ENCODE results near the gene SLC18A2.
"Not testable (repeated sequence)": the region's sequence is repeated elsewhere in the genome, so short reads cannot be mapped to it uniquely, and the experiment has no call there.

Gene SLC18A2

DNA sequence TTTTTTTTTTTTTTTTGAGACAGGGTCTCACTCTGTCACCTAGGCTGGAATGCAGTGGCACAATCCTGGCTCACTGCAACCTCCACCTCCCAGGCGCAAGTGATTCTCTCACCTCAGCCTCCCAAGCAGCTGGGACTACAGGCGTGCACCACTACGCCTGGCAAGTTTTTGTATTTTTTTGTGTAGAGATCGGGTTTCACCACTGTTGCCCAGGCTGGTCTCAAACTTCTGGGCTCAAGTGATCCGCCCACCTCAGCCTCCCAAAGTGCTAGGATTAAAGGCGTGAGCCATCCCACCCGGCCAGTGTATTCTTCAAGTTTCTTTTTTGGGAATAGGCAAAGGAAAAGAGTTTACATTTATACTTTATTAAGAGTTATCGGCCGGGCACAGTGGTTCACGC is 50.0 kb downstream of the SLC18A2 start:
- WGBS = 93% methylated on average over 10 of the region's 10 CpGs
- H3K27me3 ChIP-seq (ENCODE audit: insufficient read depth, low read length); H3K9ac ChIP-seq (ENCODE audit: low read depth, low read length); H3K4me3 ChIP-seq (ENCODE audit: low read length); H3K27ac ChIP-seq (ENCODE audit: low read depth, low read length); H3K4me1 ChIP-seq (ENCODE audit: insufficient read depth, low read length); H3K9me3 ChIP-seq (ENCODE audit: insufficient read depth, low read depth, low read length): not testable (repeated sequence)
- H3K36me3 ChIP-seq (ENCODE audit: insufficient read depth, low read length) = peaks cover 12% of the 10 kb centered on the region

GRCh38 chr10:117294039-117294645 is 53.2 kb downstream of the SLC18A2 start:
- WGBS = no CpG with 5 or more reads among the region's 1 CpG
- no peak overlapping the region for H3K27ac ChIP-seq (ENCODE audit: low read depth, low read length)
- H3K27me3 ChIP-seq (ENCODE audit: insufficient read depth, low read length) = no peaks in the 10 kb centered on the region
- H3K36me3 ChIP-seq (ENCODE audit: insufficient read depth, low read length) = peaks cover 9% of the 10 kb centered on the region
- no peak overlapping the region for H3K4me3 ChIP-seq (ENCODE audit: low read length)
- H3K9ac ChIP-seq (ENCODE audit: low read depth, low read length) = no peak overlapping the region
- no peaks in the 10 kb centered on the region for H3K4me1 ChIP-seq (ENCODE audit: insufficient read depth, low read length)
- no peaks in the 10 kb centered on the region for H3K9me3 ChIP-seq (ENCODE audit: insufficient read depth, low read depth, low read length)

DNA sequence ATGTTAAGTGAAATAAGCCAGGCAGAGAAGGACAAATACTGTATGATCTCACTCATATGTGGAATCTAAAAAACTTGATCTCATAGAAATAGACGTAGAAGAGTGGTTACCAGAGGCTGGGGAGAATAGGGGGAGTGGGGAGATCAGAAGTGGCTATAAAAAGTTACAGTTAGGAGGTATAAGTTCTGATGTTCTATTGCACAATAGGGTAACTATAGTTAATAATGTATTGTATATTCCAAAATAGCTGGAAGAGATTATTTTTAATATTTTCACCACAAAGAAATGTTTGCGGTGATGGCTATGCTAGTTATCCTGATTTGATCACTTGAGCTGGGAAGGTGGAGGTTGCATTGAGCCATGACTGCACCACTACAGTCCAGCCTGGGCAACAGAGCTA is 53.8 kb downstream of the SLC18A2 start:
- Histone ChIP-seq H3K36me3 (ENCODE audit: insufficient read depth, low read length) (0 out of 2 replicates have a peak, but pooled peaks cover 4% of the 10 kb centered on the region), H3K9me3 (ENCODE audit: insufficient read depth, low read depth, low read length) (no peaks in the 10 kb centered on the region), H3K27me3 (ENCODE audit: insufficient read depth, low read length) (no peaks in the 10 kb centered on the region), H3K4me3 (ENCODE audit: low read length) (no peak overlapping the region), H3K4me1 (ENCODE audit: insufficient read depth, low read length) (no peaks in the 10 kb centered on the region), H3K9ac (ENCODE audit: low read depth, low read length) (no peak overlapping the region), H3K27ac (ENCODE audit: low read depth, low read length) (no peak overlapping the region)
- 92% methylated on average over 2 of the region's 2 CpGs for WGBS

DNA sequence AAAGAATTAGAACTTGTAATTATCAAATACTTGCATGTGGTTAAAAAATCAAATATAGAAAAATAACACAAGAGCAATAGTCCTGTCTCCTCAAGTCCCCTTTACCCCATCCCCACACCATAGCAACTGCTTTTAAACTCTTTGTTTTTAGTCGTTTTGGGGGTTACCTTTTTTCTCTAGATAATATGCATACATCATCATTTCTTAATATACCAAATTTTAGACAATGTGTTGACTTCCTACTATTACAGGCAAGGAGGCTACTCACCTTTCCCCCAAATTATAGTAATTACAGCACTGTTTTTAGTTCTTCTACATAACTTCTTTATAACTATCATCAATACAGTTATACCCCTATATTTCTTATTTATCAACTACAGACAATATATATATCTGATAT is 57.3 kb downstream of the SLC18A2 start:
- Histone ChIP-seq H3K4me3 (ENCODE audit: low read length) (no peak overlapping the region), H3K27ac (ENCODE audit: low read depth, low read length) (no peak overlapping the region), H3K9me3 (ENCODE audit: insufficient read depth, low read depth, low read length) (no peaks in the 10 kb centered on the region), H3K27me3 (ENCODE audit: insufficient read depth, low read length) (no peaks in the 10 kb centered on the region), H3K36me3 (ENCODE audit: insufficient read depth, low read length) (no peaks in the 10 kb centered on the region), H3K9ac (ENCODE audit: low read depth, low read length) (no peak overlapping the region), H3K4me1 (ENCODE audit: insufficient read depth, low read length) (no peaks in the 10 kb centered on the region)
- 93% methylated on average over 1 of the region's 1 CpG for WGBS

DNA sequence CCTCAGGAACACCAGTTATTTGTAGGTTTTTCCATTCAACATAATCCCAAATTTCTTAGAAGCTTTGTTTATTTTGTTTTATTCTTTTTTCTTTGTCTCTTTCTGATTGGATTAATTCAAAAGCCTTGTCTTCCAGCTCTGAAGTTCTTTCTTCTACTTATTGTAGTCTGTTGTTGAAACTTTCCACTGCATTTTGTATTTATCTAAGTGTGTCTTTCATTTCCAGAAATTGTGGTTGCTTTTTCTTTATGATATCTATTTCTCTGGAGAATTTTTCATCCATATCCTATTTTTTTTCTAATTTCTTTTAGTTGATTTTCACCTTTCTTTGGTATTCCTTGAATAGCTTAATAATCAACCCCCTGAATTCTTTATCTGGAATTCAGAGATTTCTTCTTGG is 58.5 kb downstream of the SLC18A2 start:
- H3K9me3 ChIP-seq (ENCODE audit: insufficient read depth, low read depth, low read length) = peaks cover 3% of the 10 kb centered on the region; the same call in 1 of the 2 replicates
- H3K27me3 ChIP-seq (ENCODE audit: insufficient read depth, low read length) = no peaks in the 10 kb centered on the region
- no peaks in the 10 kb centered on the region for H3K36me3 ChIP-seq (ENCODE audit: insufficient read depth, low read length)
- H3K4me1 ChIP-seq (ENCODE audit: insufficient read depth, low read length) = no peaks in the 10 kb centered on the region
- H3K9ac ChIP-seq (ENCODE audit: low read depth, low read length) = no peak overlapping the region
- no peak overlapping the region for H3K27ac ChIP-seq (ENCODE audit: low read depth, low read length)
- no peak overlapping the region for H3K4me3 ChIP-seq (ENCODE audit: low read length)

DNA sequence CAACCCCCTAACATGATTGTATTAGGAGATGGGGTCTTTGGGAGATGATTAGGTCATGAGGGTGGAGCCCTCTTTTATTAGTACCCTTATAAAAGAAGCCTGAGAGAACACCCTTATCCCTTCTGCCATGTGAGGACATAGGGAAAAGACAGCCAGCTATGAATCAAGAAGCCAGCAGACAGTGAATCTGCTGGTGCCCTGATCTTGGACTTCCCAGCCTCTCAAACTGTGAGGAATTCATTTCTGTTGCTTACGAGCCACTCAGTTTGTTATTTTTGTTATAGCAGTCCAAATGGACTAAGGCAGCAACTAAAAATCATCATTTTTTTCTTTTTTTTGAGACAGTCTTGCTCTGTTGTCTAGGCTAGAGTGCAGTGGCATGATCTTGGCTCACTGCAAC is 59.8 kb downstream of the SLC18A2 start:
- WGBS = 46% methylated on average over 1 of the region's 1 CpG
- Histone ChIP-seq H3K36me3 (ENCODE audit: insufficient read depth, low read length) (peaks cover 5% of the 10 kb centered on the region; the same call in 1 of the 2 replicates), H3K4me3 (ENCODE audit: low read length) (no peak overlapping the region), H3K9me3 (ENCODE audit: insufficient read depth, low read depth, low read length) (peaks cover 5% of the 10 kb centered on the region; the same call in 1 of the 2 replicates), H3K27ac (ENCODE audit: low read depth, low read length) (no peak overlapping the region), H3K27me3 (ENCODE audit: insufficient read depth, low read length) (no peaks in the 10 kb centered on the region), H3K4me1 (ENCODE audit: insufficient read depth, low read length) (no peaks in the 10 kb centered on the region), H3K9ac (ENCODE audit: low read depth, low read length) (no peak overlapping the region)

GRCh38 chr10:117303451-117303850 is 62.5 kb downstream of the SLC18A2 start:
- H3K36me3 ChIP-seq (ENCODE audit: insufficient read depth, low read length); H3K9ac ChIP-seq (ENCODE audit: low read depth, low read length); H3K9me3 ChIP-seq (ENCODE audit: insufficient read depth, low read depth, low read length); H3K4me1 ChIP-seq (ENCODE audit: insufficient read depth, low read length); H3K27me3 ChIP-seq (ENCODE audit: insufficient read depth, low read length); H3K27ac ChIP-seq (ENCODE audit: low read depth, low read length); H3K4me3 ChIP-seq (ENCODE audit: low read length): not testable (repeated sequence)
- WGBS = 90% methylated on average over 3 of the region's 3 CpGs

- no peak overlapping the region for H3K4me3 ChIP-seq (ENCODE audit: low read length)
- H3K4me1 ChIP-seq (ENCODE audit: insufficient read depth, low read length) = no peaks in the 10 kb centered on the region
- H3K27me3 ChIP-seq (ENCODE audit: insufficient read depth, low read length) = no peaks in the 10 kb centered on the region
- H3K9me3 ChIP-seq (ENCODE audit: insufficient read depth, low read depth, low read length) = peaks cover 5% of the 10 kb centered on the region; the same call in 1 of the 2 replicates
- H3K27ac ChIP-seq (ENCODE audit: low read depth, low read length) = no peak overlapping the region
- peaks cover 7% of the 10 kb centered on the region; the same call in 1 of the 2 replicates for H3K36me3 ChIP-seq (ENCODE audit: insufficient read depth, low read length)
- H3K9ac ChIP-seq (ENCODE audit: low read depth, low read length) = no peak overlapping the region
These were observed 65.8 kb downstream of the SLC18A2 start for GRCh38 chr10:117306674-117307073.

GRCh38 chr10:117311261-117311660 is 70.3 kb downstream of the SLC18A2 start:
- Histone ChIP-seq H3K36me3 (ENCODE audit: insufficient read depth, low read length) (no peaks in the 10 kb centered on the region), H3K27ac (ENCODE audit: low read depth, low read length) (no peak overlapping the region), H3K27me3 (ENCODE audit: insufficient read depth, low read length) (no peaks in the 10 kb centered on the region), H3K4me1 (ENCODE audit: insufficient read depth, low read length) (no peaks in the 10 kb centered on the region), H3K9ac (ENCODE audit: low read depth, low read length) (no peak overlapping the region), H3K4me3 (ENCODE audit: low read length) (no peak overlapping the region), H3K9me3 (ENCODE audit: insufficient read depth, low read depth, low read length) (no peaks in the 10 kb centered on the region)
- 95% methylated on average over 5 of the region's 5 CpGs for WGBS

DNA sequence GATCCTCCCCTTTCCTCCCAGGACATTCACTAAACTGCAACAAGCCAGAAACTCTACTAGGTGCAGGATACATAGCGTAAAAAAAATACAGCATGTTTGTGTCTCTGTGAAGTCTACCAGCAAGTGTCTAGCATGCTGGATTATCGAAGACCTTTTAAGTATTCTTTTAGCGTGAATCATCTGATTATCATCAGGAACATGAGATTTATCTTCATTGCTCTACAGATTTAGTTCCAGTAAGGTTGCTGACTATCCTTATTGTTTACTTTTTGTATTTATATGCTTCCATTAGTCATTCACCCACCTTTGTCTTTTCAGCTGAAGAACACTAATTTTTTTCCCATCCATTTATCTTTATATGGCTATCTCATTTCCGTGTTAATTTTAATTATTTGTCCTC is 71.5 kb downstream of the SLC18A2 start:
- H3K27ac ChIP-seq (ENCODE audit: low read depth, low read length) = no peak overlapping the region
- H3K36me3 ChIP-seq (ENCODE audit: insufficient read depth, low read length) = no peaks in the 10 kb centered on the region
- H3K9ac ChIP-seq (ENCODE audit: low read depth, low read length) = no peak overlapping the region
- no peaks in the 10 kb centered on the region for H3K4me1 ChIP-seq (ENCODE audit: insufficient read depth, low read length)
- no peaks in the 10 kb centered on the region for H3K9me3 ChIP-seq (ENCODE audit: insufficient read depth, low read depth, low read length)
- H3K4me3 ChIP-seq (ENCODE audit: low read length) = no peak overlapping the region
- over 99% methylated on average over 4 of the region's 4 CpGs for WGBS
- H3K27me3 ChIP-seq (ENCODE audit: insufficient read depth, low read length) = no peaks in the 10 kb centered on the region

GRCh38 chr10:117313641-117314040 is 72.7 kb downstream of the SLC18A2 start:
- Histone ChIP-seq H3K4me3 (ENCODE audit: low read length) (no peak overlapping the region), H3K27me3 (ENCODE audit: insufficient read depth, low read length) (no peaks in the 10 kb centered on the region), H3K9me3 (ENCODE audit: insufficient read depth, low read depth, low read length) (no peaks in the 10 kb centered on the region), H3K4me1 (ENCODE audit: insufficient read depth, low read length) (no peaks in the 10 kb centered on the region), H3K9ac (ENCODE audit: low read depth, low read length) (no peak overlapping the region), H3K36me3 (ENCODE audit: insufficient read depth, low read length) (peaks cover 6% of the 10 kb centered on the region), H3K27ac (ENCODE audit: low read depth, low read length) (no peak overlapping the region)
- WGBS = 94% methylated on average over 1 of the region's 1 CpG

DNA sequence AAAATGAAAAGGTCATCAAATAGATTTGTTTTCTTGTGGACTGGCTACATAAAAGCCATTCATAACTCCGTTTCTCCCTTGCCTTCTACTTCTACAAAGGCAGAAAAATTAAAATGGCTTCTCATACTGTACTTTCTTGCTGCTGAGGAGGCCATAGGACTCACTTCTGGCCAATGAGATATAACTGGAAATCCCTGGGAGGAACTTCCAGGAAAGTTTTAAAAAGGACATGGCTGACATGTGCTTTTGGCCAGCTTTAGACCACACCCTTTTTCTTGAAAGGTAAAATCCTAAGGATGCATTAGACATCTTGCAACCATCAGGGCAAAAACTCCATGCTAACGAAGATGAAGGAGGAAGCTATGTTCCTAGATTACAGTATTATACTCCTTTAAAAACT is 75.8 kb downstream of the SLC18A2 start:
- no peaks in the 10 kb centered on the region for H3K27me3 ChIP-seq (ENCODE audit: insufficient read depth, low read length)
- H3K9me3 ChIP-seq (ENCODE audit: insufficient read depth, low read depth, low read length) = no peaks in the 10 kb centered on the region

More for the DNA sequence above, 75.8 kb downstream of the SLC18A2 start:
- WGBS = 100% methylated on average over 1 of the region's 2 CpGs
- Histone ChIP-seq H3K4me1 (ENCODE audit: insufficient read depth, low read length) (no peaks in the 10 kb centered on the region), H3K36me3 (ENCODE audit: insufficient read depth, low read length) (peaks cover 6% of the 10 kb centered on the region), H3K27ac (ENCODE audit: low read depth, low read length) (no peak overlapping the region), H3K9ac (ENCODE audit: low read depth, low read length) (no peak overlapping the region), H3K4me3 (ENCODE audit: low read length) (no peak overlapping the region)

Data from HUES64 (cell line).